HG03196 (cell line): Measurements from ENCODE around the gene HNF4A.

ENCODE experiments used
- ATAC-seq: cut with Tn5 transposase; IDR thresholded peaks from one replicate; pipeline ENCODE4 v1.9.1; 2021; ENCODE audit not compliant: unreplicated experiment

The HNF4A gene

DNA sequence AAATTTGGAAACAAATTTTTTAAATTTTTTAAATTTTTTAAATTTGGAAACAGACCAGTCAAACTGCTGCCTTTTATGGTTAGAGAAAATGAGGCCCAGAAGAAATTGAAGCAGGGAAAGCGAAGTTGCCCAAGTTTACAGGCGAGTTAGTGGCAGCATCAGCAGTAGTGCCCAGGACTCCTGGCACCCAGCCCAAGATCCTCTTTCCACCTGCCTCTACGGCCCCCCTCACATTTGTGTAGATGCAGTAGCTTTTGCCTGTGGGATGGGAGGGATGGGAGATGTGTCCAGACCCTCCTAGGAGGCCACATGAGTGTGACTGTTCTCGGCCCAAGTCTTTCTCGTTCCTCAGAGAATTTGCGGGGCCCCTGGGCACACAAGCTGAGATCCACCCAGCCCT lies 49.8 kb downstream of the HNF4A start:
- no peak for ATAC-seq

DNA sequence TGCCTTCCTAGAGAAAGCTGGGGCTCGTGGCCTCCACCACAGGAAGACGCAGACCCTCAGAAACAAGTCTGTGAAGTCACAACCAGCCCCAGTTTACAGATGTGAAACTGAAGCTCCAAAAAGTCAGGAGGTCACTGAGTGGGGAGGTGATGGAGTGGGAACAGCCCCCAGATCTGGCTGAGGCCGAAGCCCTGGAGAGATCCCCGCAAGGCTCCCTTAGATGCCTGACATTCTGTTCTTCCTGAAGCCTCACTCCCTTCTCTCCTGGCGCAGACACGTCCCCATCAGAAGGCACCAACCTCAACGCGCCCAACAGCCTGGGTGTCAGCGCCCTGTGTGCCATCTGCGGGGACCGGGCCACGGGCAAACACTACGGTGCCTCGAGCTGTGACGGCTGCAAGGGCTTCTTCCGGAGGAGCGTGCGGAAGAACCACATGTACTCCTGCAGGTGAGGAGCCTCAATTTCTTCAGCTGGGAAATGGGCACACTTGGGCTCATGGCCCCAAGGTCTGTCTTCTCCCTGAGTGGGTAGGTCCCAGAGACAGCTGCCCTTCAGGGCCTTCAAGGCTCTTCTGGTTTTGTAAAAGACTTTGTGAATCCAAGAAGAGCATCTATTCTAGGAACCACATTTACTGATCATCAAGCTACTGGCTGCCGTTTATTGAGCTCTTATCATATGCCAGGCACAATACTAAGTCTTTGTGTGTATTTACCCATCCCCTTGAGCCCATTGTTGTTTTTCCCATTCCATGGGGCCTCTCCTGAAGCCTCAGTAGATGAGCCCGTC lies 50.5 kb downstream of the HNF4A start:
- ATAC-seq = no peak

DNA sequence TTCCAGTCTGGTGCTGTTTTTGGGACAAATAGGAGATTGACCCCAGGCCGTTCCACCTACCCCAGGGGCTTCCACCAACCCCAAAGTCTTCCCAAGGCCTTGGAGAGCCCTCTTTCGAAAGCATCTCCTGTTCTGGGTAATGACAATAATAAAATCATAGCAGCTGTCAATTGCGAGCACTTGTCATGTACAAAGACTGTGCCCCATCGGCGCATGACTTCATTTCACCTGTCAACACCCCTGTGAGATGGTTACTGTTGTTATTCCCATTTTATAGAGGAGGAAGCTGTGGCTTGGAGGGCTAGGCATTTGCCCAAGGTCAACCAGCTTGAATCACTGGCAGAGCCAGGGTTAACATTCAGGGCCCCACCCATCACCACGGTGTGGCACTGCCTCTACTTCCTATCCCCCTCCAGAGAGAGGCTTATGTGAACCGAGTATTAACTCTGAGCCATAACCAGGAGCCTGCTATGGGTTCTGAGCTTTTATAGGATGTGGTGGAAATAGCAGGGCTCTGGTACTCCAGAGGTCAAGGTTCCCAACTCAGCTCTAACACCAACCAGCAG lies 51.2 kb downstream of the HNF4A start:
- no peak for ATAC-seq

DNA sequence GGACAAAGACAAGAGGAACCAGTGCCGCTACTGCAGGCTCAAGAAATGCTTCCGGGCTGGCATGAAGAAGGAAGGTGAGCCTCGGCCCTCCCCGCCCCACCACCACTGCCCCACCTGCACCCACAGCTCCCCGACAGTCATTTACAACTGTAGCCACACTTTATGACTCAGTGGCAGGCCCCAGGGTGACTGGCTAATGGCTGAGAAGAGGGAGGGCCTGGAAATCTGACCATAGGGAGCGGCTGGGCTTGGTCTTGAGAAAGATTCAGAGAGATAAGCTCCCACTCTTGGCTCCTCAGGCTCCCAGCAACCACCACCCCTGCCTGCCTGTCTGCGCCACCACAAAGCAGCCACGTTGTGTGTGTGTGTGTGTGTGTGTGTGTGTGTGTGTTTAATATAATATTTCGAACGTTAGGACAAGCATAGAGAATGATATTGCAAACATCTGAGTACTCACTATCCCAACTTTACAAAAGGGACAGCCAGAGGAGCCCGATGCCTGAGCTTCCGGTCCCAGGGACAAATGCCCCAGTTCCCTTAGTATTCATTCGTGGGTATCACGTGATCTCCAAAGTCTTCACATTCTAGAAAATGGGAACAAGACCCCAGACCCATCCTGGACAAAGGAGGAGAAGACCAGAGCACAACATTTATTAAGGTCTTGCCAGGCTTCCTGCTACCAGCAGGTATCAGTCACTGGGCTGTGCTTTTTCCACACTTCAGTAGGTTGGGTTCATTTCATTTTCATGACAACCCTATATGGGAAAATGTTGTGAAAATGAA lies 52.1 kb downstream of the HNF4A start:
- no peak for ATAC-seq

DNA sequence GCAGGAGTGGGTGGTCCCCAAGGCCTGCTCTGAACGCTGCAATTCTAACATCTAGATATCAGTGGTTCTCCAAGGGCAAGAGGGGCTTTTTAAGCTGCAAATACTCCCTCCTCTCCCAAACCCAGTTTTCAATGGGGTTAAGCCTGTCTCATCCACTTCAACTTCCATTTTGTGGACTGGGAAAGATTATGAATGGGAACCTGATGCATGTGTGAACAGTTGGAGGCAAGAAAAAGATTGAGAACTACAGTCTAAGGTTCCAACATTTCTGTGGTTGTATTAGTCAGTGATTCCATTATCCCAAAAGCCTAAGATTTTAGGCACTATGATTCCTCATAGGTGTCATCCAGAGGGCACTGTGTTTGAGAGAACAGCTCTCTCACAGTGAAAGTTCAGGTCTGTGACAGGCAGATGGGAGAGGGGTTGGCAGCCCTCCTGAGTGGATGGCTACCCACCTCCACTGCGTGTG lies 53.7 kb downstream of the HNF4A start:
- ATAC-seq = no peak

DNA sequence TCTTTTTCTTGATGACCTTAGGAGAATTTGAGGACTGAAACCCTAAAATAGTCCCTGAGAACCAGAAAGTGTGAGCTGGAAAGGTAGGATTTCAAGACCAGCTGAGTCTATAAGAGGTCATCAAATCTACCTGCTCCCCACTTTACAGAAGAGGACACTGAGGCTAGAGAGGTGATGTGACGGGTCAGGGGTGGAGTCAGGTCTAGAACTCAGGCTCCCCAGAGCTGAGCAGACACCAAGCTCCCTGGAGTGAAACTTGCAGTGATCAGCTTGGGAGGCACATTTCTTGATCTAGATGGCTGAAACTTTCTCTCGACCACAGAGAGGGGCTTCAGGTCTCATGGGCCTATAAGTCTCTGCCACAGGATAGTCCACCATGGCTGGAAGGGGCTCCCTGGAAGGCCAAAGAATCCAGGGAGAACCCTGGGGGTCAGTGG lies 55.1 kb downstream of the HNF4A start:
- ATAC-seq = no peak

DNA sequence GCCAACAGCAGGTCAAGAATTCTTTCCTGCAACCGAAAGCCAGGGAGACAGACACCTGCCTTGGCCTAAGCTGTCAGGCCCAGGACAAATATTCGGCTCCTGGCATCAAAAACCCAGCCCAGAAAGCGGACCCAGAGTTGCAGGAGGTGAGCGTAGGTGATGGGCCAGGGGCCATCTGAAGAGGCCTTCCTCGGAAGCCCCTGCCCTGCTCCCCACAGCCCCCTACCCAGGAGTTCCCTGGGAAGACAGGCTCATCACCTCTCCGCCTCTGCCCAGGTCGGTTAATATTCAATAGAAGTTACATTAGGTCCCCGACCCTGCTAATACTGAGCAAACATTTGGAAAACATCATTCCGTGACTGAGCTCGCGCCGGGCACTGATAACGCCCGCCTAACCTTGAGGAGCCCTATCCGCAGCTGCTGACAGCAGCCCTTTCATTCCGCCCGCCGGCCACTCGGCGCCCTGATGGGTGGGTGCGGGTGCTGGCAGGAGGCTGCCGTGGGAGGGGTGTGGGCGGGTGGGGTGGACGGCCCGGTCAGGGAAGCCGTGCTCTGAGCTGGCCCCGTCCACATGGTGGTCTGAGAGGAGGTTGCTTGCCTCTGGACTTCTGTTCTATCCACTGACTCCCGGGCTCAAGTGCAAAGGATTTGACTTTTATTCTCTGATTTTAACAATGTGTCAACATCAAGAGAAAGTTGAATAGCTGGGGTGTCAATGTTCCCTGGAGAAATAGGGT lies 55.7 kb downstream of the HNF4A start:
- no peak for ATAC-seq

DNA sequence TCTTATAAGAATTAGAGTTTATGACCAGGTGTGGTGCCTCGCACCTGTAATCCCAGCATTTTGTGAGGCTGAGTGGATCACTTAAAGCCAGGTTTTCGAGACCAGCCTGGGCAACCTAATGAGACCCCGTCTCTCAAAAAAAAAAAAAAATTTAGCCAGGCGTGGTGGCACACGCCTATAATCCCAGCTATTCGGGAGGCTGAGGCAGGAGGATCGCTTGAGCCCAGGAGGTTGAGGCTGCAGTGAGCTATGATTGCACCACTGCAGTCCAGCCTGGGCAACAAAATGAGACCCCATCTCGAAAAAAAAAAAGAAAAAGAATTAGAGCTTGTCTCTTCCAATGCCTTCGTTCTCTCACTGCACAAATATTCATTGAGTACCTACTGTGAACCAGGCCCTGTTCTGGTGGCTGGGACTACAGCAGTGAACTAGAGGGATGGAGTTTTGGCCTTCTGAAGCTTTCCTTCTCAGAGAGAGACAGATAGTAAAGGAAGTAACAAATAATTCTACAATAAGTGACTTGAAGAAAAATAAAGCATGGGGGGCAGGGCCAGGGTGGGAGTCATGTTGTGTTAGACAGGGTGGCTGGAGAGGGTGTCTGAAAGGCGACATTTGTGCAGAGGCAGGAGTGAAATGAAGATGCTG lies 56.4 kb downstream of the HNF4A start:
- ATAC-seq = no peak

DNA sequence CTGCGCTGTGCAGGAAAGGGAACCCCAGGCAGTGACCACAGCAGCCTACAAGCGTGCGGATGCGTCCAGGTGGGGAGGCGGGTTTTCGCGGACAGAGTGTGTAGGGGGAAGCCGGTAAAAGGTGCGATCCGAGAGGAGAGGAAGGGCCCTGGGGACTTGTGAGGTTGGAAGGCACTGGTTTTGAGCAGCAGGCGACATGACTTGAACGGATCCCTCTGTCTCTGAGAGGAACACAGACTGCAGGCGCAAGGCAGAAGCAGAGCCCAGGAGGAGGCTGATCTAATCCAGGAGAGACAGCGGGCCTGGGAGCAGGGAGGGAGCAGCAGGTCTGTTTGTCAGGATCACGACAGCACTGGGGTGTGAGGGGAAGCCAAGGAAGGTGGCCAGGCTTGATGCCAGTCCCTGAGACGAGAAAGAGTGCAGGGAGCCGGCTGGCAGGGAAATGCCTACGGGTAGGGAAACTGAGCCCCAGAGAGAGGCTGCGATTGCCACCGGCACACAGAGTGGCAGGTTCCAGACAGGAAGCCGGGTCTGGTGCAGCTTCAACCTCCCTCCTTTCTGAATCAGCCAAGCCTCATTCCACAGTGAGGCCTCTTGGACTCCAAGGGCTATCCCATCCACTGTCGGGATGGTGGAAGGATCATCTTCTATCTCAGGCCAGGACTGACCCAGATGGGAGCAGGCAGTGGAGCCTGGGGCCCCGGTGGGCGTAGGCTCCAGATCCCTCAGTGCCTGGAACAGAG lies 57.1 kb downstream of the HNF4A start:
- no peak for ATAC-seq

DNA sequence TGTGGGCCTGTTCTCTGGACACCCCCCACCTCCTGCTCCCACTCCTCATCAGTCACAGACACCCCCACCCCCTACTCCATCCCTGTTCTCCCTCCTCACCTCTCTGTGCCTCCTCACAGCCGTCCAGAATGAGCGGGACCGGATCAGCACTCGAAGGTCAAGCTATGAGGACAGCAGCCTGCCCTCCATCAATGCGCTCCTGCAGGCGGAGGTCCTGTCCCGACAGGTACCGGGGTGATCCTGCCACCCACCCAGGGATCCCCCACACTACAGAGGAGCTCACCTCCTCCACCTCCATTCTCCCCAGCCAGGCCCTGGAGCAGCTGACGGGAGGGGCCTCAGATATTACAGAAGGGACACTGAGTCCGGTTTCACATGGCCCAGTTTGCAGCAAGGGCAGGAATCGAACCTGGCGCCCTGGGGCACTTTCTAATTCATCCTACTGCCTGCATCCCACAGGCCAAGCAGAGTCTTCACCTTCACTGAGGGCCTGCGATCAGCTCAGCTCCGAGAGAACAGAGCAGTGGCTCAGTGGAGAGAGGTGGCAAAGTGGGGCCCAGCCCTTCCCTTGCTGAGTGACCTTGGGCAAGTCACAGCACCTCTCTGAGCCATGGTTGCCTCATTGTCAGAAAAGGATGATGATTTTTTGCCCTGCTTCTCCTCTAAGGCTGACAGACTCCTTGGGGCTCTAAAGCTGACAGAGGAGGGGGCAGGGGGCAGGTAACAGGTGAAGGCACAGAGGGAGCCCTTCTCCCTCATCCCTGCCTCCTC lies 58.3 kb downstream of the HNF4A start:
- ATAC-seq = no peak

DNA sequence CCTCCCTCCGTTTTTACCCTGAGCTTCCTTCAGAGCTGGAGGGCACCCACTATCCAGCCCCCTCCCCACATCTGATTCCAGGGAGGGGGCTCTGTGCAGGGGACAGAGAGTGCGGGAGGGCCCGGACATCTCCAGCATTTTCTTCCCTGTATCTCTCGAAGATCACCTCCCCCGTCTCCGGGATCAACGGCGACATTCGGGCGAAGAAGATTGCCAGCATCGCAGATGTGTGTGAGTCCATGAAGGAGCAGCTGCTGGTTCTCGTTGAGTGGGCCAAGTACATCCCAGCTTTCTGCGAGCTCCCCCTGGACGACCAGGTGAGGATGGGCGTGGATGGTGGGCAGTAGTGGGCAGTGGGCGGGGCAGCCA lies 58.8 kb downstream of the HNF4A start:
- ATAC-seq = no peak

DNA sequence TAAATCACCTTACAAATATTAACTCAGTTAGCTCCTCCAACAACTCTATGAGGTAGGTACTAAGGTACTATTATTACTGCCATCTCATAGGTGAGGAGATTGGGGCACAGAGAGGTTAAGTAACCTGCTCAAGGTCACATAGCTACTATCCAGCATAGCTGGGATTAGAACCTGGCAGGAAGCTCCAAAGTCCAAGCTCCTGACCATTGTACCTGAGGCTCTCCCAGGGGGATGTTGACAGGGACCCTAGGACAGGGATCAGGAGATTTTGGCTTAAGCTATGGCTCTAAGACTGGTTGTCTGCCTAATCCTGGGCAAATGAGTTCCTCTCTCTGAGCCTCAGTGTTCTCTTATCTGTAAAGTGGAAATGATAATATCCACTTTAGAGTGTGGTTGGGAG lies 59.3 kb downstream of the HNF4A start:
- no peak for ATAC-seq

DNA sequence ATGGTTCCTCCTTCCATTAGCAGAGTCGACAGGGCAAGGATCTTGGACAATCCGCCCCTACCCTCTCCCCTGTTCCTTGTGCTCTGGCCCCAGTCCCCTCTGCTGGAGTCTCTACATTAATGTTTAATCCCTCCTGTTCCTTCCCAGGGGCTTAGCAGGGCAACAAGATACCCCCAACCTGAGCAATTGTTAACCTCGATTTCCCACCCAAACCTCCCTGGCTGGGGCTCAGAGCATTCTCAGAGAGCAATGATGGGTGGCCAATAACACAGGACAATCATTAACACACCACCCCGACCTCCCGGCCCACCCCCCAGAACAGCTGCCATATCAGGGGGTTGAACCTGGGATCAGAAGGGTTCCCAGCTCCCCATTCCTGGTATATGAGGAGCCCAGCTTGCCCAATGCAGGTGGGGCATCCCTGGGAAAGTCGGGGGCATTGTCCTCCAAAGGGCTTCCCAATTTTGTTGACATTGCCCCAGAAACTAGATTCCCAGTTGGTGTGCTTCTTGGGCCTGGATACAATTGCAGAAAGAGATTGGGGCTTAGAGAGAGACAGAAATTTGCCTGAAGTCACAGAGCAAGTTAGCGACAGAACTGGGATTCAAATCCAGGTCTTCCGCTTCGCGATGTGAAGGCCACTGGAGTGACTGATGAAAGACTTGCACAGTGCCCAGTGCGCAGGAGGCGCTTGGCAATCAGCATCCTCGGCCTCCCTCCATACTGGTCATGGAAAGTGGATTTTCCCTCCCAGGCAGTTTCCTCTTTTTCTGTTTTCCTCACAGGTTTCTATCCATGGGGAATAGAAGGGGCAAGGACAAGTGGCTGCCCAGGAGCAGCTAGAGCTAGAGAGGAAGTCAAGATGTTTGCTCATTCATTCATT lies 60.6 kb downstream of the HNF4A start:
- ATAC-seq = no peak

DNA sequence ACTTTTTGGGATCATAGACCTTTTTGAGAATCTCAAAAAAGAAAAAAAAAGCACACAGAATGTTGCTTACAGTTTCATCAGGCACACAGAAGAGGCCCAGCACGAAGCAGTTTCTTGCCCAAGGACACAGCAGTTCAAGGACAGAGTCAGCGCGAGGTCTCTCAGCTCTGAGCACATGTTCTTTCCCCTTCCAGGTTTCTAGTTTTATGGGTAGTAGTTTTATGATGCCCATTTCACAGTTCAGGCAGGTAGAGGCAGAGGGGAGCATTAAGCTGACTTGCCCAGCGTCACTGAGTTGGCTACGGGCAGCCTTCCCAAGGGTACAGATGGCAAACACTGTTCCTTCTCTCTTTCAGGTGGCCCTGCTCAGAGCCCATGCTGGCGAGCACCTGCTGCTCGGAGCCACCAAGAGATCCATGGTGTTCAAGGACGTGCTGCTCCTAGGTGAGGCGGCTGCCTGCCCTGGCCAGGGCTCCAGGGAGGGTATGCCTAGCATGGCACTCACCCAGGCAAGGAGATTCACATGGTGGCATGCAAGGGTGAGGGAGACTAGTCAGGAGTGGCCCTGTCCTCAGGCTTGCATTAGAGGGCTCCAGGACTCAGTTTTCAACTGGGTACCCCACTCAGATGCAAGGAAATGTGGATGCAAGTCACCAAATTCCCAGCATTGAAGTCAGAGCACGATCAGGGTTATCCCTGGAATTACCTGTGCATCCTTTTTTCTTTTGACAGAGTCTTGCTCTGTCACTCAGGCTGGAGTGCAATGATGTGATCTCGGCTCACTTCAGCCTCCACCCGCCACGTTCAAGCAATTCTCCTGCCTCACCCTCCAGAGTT lies 62.8 kb downstream of the HNF4A start:
- no peak for ATAC-seq

DNA sequence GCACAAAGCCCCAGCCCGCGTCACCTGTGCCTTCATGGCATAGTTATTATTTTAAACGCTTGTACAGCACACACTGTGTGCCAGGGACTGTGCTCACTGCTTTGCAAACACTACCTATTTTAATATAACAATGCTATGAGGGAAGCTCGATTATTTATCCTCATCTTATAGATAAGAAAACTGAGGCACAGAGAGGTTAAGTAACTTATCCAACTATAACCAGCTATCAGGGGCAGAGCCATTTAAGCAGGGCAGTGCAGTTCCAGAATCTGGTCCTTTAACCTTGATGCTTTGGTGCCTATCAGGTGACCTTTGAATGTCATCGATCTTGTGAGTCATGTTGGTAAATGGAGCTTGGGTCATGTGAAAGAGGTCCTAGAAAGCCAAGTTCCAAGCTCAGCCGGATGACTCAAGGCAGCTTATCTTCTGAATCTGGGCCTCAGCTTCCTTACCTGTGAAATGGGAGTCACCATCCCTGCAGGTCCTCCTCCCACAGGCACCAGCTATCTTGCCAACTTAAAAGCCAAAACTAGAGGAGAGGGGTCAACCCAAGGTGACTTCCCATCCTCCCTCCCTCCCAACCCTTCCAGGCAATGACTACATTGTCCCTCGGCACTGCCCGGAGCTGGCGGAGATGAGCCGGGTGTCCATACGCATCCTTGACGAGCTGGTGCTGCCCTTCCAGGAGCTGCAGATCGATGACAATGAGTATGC lies 63.8 kb downstream of the HNF4A start:
- ATAC-seq = no peak

DNA sequence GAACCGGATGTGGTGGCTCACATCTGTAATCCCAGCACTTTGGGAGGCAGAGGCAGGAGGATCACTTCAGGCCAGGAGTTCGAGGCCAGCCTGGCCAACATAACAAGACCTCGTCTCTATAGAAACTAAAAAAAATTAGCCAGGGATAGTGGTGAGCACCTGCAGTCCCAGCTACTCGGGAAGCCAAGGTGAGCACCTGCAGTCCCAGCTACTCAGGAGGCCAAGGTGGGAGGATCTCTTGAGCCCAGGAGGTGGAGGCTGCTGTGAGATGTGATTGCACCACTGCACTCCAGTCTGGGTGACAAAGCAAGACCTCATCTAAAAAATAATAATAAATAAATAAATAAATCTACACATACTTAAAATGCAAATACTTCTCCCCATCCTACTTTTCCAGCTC lies 65.0 kb downstream of the HNF4A start:
- no peak for ATAC-seq

DNA sequence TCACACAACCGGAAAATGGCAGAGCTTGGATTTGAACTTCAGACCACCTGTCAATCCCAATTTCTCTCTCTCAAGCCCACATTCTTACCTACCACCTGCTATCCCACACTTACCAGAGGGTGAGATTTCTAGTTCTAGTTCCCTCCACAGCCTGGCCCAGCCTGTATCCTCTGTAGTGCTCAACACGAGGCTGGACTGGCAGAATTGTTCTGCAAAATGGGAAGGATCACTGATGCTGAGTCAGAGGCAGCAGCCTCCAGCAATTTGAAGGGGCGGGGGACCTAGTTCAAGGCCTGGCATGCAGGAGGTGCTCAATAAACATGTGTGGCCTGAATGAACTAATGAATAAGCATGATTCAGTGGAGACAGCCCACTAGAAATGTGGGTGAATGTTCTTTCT lies 66.6 kb downstream of the HNF4A start:
- no peak for ATAC-seq
